ENCODE measurements around the gene PROX1.

PROX1 gene, protein sequence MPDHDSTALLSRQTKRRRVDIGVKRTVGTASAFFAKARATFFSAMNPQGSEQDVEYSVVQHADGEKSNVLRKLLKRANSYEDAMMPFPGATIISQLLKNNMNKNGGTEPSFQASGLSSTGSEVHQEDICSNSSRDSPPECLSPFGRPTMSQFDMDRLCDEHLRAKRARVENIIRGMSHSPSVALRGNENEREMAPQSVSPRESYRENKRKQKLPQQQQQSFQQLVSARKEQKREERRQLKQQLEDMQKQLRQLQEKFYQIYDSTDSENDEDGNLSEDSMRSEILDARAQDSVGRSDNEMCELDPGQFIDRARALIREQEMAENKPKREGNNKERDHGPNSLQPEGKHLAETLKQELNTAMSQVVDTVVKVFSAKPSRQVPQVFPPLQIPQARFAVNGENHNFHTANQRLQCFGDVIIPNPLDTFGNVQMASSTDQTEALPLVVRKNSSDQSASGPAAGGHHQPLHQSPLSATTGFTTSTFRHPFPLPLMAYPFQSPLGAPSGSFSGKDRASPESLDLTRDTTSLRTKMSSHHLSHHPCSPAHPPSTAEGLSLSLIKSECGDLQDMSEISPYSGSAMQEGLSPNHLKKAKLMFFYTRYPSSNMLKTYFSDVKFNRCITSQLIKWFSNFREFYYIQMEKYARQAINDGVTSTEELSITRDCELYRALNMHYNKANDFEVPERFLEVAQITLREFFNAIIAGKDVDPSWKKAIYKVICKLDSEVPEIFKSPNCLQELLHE

DNA sequence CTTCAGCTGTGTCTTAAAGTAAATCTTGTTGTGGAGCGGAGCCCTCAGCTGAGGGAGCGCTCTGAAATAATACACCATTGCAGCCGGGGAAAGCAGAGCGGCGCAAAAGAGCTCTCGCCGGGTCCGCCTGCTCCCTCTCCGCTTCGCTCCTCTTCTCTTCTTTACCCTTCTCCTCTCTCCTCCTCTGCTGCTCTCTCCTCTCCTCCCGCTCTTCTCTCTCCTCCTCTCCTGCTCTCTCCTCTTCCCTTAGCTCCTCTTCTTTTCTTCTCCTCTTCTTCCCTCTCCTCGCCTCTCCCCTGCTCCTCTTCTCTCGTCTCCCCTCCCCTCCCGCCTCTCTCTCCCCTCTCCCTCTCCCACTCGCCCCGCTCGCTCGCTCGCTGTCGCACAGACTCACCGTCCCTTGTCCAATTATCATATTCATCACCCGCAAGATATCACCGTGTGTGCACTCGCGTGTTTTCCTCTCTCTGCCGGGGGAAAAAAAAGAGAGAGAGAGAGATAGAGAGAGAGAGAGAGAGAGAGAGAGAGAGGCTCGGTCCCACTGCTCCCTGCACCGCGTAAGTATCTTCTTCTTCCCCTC is at the start of gene PROX1:
PROX1 (plus strand) TSS at position 47 of the 580 bp plus-strand sequence. CDS start 8,563 bp downstream, outside the sequence.
- peak in 1 of 2 donors; percentile 27 for DNase-seq

DNA sequence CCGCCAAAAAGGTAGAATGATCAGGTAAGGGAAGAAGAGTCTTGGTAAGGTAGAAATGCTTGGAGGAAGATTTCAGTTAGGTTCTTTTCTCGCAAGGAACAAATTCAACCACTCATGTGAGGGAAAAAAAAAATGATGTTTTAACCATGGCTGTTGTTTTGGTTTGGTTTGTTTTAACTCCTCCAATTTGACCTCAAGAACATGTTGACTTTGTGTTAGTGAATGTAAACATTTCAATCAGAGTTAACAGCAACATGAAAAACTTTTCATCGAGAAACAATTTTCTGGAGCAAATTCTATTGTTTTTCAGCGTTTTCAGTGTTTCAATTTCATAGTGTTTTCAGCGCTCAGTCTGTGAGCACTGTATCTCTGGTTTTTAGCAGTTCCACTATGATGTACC is 49.0 kb upstream of the PROX1 start:
- no peak for DNase-seq

DNA sequence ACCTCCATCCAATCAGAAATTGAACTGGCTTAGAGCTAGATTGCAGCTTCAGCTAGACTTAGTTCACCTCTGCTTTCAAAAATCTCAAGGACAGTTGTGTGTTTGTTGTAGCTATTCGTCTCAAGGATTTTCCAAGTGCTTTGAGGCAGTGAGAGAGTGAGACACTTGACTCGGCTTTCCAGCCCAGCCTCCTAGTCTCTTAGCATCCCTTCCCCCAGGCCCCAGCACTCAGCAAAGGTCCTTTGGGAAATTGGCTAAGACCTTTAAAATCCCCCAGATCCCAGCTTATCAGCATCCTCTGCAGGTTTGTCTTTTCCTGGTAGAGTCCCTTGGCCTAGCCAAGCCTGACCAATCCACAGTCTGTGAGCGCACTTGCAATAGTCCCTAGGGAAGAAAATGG is 47.9 kb upstream of the PROX1 start:
- DNase-seq = no peak

DNA sequence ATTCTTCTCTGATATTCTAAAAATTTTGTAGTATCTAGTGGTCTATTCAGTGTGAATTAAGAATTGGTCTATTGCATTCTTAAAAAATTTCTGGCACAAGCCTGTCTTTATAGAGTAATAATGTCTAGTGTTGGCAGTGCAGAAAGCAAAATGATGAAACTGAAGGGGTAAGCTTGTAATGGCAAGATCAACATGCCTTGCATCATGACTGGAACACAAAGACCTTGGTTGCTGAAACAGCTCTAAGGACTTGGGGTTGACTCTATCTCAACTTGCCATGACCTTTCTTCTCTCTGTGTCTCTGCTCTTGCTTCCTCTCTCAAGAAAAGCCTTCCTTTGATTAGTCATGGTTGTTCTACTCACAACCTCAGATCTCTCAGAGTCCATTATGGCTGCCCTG is 46.8 kb upstream of the PROX1 start:
- no peak for DNase-seq

DNA sequence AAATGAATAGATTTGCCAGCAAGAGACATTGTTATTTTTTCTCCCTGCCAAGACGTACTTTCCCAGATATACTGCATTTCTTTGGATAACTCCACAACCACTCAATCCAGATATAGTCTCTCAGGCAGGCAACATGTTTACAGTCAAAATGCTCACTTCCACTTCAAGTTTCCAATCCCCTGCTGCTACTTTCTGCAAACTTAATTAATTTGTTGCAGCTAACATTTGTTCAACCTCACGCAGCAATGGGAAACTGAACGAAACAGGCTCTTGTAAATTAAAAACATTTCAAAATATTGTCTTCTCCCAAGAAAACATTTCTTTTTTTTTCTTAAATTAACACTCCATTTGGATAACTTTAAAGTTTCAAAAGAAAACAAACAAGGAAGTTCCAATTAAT is 45.7 kb upstream of the PROX1 start:
- DNase-seq = no peak

DNA sequence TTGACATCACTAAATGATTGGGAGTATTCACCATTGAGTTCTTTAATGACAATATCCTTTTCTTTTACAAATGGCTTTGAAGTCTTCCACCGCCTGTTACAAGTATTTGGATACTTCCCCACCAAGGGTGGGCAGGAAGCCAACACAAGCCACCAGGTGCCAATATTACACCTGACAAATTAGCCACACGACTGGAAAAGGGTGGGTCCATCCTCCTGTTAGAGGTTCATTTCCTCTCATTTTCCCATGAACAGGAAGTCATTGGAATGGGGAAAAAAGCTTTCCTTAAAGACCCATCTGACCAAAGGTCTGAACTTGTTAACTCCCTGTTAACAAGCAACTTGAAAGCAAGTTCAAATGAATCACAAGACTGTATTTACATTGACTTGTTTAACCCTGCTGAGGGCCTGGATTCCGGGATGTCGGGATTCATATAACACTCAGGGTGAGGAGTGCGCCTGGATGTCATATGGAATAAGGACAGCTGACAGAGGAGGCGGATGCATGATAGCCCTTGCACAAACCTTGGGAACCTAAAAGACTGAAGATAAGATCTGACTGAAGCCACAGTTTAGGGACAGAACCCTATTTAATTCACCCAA is 40.5 kb upstream of the PROX1 start:
- no peak for DNase-seq

DNA sequence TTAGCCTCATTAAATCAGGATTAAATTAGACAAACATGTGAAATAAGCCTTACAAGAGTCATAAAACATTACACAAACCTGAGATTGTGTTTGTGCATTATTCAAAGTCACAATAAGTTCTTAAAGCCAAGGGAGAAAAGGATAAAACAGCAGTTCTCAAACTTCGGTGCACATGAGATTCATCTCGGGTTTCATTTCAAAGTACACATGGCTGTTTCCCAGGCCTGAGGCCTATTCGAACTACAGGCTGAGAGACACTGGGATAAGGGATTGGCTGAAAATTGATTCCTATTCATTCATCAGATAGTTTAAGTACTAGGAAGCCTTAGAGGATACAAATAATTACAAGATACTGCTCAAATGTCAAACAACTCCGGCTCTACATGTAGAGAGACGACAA is 35.9 kb upstream of the PROX1 start:
- no peak for DNase-seq

DNA sequence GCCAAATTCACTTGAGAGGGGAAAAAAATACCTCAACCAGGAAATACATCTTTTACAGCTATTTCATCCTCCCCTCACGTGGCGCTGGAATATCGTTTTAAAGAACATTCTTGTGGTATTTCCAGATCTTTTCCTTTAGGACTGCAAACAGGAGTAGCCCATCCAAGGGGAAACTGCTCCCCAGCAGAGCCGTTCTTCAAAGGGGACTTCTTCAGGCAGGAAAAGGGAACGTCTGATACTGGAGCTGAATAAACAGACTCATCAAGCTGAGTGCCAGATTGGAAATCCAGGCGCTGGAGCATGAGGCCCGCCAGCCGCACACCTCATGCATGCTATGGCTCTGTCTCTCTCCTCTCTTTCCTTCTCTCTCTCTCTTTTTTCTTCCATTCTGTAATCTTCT is 34.0 kb upstream of the PROX1 start:
- no peak for DNase-seq

DNA sequence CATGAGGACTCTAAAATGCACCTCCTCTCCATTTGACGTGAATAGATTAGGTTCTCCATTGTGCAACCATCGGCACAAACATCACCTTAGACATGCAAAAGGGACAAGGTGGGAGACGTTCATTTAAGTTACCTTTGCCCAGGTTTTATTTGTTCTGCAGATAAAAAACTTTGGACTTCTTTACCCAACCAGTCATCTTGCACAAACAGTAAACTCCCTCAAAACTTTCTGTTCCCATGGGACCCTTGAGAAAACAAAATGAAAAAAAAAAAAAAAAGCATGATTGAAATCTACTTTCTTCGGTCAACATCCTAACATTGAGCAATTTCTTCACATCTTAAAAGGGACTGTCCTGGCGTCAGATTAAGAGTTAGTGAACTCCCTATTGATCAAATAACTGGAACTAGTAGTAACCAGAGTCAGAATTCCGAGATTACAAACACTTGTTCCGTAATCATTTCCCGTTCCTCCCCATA is 31.4 kb upstream of the PROX1 start:
- DNase-seq = no peak

DNA sequence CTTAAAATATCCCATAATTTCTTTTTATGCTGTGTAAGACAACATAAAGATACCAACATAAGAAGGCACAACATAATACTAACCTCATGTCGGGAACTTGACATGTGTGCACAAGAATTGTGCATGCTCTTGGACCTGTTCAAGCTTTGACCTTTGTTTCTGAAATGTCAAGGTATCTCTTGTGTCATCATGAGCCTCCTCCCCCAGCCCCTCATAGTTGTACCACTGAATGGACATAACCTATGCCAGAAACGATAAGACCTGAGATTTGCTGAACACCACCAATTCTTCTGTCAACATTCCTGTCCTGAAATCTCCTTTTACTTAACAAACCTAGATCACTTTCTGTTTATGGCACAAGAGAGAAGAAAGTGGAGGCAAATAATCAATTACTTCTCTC is 29.4 kb upstream of the PROX1 start:
- no peak for DNase-seq

DNA sequence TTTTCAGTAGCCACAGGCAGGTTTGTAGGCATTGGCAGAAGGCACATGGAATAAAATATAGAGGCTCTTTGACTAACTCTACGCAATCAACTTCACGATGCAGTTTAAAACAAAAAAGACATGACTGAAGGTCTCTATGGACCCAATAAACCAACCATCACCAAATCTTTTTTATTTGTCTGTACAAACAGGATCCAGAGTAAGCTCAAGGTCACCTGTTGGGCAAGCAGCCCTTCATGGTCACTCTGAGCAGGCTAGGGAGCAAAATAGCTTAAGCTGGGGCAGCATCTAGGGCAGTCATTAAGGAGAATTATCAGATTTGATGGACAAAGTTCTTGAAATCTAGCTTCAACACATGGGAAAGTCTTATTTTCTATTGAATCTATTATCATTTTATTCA is 26.8 kb upstream of the PROX1 start:
- no peak for DNase-seq

DNA sequence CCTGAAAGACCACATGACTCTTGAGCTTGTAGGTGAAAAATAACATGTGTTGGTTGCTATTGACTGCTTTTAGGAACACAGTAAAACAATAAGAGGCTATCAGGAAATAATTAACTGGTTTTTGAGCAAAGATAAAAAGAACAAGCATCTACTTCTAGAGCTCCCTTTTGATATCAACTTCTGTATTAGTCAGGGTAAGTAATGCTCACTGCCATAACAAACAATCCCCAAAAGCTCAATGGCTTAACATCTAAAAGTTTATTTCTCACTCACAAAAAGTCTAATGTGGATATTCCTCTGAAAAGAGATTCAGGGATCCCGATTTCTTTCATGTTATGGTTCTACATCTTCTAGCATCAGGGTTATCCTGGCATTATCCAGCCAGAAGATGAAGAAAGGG is 25.3 kb upstream of the PROX1 start:
- no peak for DNase-seq

DNA sequence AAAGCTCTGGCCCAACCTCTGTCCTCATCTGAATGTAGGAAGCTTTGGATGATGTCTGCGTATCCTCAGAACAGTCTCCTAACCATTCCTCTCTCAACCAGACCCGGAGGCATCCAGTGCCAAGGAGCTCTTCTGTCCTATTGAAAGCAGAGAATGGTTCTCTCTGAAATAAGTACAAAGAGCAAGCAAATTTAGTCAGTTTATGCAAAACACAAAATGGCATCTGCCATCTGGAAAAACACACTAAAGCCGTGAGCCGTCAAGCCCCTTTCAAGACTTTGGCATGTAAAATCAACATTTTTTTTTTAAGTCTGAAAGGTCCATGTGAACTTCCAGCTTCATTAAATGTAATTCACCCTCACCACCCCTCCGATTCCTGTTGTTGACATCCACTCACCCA is 21.7 kb upstream of the PROX1 start:
- no peak for DNase-seq

DNA sequence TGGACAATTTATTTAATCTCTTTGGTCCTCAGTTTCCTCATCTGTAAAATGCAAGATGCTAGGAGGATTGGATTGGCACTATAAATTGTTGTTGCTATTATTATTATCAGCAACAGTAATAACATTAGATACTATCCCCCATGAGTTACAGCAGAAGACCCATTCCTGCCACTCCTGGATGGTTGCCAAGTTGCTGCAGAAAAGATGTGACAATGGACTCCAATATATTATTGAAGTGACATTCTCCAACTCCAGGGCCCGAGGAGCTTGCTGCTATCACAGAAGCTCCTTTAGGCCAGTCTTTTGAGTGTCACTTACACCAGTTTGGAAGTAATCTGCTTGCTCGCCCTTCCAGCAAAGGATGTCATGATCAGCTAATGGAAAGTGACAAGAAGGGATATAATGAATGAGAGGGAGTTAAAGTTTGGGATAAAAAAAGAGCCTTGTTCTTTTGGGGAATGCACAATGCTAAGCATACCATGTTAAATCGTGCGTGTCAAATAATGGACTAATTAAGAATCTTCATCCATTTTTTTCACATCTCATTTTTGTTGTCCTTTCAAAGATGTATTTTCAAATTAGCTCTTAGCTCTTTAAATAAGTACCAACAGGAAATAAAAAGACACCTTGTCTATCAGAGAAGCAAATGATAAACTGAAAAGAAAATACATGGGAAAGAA is 19.5 kb upstream of the PROX1 start:
- no peak for DNase-seq

DNA sequence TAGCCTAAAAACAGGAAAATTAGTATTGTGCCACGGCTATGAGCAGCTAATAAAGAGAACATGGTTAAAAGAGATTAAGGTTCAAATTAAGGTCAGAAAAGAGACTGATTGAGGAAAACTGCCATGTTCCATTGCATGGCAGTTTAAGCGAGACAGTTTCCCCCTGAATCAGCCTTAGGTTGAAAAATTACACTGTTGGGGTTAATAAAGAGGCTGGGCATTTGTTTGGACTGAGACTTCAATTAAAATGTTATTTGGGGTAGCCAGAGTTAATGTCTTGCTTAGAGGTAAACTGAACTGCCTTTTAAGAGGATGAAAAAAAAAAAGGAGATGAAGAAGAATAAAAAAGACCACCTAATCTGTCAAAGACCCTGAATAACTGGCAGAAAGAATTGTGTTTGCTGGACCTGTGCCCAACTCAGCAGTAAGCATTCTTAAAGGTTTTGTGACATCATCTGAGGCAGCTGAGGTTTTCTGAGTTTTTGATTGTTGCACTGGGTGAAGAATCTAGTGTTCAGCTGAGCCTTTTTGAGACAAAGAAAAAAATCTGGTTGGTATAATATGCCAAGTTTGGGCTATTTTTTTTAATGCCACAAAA is 17.7 kb upstream of the PROX1 start:
- DNase-seq = no peak

DNA sequence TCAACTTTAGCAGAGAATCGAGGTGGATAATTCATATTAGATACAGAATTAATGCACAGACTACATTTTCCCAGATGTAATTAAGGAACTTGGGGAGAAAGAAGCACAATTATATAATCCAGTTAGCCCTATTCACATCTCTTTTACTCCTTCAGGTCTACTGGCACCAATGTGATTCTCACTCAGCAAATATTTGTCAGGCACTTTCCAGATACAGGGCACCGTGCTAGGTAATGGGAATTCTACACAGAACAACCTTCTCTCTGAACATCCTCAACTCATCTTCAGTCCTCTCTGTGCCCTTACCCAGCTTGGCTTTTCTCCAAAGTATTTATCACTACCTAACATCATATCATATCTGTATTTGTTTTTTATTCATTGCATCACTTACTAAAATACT is 15.6 kb upstream of the PROX1 start:
- no peak for DNase-seq

DNA sequence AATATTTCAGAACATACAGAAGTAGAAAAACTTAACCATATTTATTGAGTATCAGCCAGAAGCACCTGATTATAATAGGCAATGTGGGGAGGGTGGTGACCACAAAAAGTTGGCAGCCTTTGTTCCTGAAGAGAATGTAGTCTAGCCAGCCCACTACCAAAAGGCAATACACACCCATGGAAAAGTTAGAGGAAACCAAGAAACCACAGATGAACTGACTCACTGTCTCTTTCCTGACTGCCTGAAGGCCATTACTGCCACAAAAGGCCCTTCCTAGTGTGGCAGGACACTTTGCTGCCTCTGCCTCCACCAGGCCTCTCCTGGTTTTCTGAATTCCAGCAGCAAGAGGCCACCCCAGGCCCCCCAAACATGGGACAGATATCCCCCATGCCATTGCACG is 14.6 kb upstream of the PROX1 start:
- no peak for DNase-seq

DNA sequence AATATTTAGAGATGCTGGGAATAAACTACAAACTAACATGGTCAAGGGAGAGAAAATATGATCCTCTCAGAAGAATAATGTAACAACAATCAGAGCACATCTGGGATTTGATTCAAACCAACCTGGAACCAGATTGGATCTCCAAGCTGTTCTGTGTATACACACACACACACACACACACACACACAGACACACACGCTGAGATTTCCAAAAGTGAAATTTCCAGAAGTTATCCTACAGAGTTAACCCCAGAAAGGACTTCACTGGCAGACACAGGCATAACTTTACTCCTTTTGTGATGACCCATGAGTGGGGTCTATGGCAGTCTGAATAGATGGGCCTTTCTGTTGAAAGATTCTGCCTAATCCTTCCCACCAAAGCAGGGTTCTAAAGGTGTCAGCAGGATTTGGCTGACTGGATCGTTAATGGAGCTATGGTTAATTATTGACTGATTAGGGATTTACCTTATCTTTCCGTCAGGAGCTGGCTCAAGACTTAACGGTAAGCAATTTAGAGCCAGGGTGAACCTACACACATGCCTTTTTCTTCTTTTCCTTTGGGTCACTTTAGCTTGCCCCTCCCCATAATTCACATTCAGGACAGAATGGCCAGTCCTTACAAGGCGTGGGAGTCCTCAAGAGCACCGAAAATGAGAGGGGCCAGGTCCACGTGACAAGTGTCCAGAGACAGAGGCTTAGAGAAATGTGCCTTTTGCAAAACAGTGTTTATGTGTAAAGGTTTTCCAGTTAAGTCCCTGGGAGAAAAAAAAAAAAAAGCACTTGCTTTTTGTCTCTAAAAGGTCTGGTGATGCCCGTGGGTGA is 10.9 kb upstream of the PROX1 start:
- DNase-seq = no peak

DNA sequence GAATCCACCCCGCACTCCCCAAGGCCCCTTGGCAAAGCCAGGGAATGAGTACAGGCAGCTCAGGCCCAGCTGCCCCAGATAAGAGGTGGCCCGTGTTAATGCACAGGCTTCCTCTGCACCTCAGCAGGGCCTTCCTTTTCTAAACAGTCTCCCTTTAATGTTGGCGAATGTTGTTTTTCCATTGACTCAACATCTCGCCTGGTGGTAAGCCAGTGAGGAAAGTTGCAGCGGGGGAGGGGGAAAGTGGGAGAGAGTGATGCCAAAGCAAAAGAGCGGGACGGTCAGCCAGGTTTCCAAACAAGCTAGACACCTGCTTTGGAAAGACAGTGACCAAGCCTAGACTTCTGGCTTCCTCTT is 10.3 kb upstream of the PROX1 start:
- no peak for DNase-seq

DNA sequence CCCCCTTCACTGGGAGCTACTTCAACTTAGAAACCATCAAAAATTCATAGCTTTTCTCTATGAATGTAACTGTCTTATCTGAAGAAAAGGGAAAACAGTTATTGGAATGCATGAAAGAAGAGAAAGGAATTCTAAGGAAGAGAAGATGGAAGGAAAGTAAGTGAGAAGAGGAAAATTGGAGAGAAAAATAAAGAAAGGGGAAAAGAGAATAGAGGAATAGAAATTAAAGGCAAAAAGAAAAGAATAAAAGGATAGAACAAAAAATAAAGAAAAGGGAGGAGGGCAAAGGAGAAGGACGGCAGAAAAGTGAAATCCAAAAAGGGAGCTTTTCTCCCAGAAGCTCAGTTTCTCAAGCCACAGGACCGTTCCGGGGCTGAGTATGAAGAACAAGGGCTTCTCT is 9.9 kb upstream of the PROX1 start:
- no peak for DNase-seq

DNA sequence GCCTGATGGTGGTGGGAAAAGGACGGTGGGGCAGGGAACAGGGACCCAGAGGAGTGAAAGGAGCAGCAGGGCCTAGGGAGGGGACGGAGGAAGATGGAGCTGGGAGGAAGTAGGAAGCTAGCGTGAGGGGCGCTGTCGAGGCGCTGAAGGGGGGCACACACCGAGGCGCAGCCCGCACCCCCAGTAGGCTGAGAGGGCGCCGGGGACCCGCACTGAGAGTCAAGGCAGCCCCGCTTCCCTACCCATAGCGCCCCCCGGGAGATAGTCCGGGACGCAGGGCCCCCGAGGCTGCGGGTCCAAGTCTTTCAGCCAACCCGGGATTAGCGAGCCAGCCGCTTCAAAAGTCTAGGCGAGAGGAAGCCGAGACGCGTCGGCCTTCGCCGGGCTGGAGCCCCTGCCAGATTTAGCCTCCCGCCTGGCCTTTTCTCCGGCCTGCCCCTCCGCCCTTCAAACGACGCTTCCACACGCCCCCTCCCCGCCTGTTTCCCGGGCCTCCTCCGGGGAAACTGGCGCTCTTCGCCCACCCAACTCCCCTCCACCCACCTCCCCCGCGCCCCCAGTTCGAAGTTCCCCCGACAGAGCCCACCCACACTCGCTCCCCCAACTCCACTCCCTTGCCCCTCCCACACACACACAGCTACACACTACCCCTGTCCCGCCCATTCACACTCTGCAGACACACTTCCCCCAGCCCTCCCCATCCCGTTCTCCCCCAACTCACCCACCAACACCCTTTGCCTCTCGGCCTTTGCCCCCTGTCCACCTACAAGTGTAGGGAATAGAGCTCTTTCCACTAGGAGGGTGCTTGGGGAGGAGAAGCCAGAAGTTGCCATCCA is 7.8 kb upstream of the PROX1 start:
- no peak for DNase-seq
